Stimulated activated CD4-positive, alpha-beta T cell treated with anti-CD3 and anti-CD28 coated beads, Interleukin-4, amount 100 ng/mL, for 24 hours (primary cell): ENCODE results near the gene ADAMTS2.

ENCODE experiments used
- DNase-seq: peaks from one replicate; pipeline ENCODE4 v3.0.0-alpha.2; 2020

Gene ADAMTS2

DNA sequence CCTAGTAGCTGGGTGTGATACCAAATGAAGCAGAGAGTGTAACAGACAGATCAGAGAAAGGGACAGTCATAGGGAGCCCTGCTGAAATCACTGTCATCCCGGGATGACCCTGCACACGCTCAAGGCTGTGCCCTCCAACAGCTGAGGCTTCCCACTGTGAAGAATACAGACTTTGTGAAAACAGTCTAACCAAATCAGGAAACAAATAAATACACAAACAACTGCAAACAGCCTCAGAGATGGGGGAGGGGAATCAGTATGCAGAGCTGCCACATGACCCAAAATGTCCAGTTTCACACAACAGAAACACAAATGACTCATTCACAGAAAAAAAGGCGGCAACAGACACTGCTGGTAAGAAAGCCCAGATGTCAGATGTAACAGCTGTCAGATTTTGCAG lies 101.9 kb downstream of the ADAMTS2 start:
- DNase-seq: no peak

- no peak for DNase-seq
These were observed 102.6 kb downstream of the ADAMTS2 start for GRCh38 chr5:179242676-179243075.

GRCh38 chr5:179241764-179242370 lies 103.4 kb downstream of the ADAMTS2 start:
- no peak for DNase-seq

DNA sequence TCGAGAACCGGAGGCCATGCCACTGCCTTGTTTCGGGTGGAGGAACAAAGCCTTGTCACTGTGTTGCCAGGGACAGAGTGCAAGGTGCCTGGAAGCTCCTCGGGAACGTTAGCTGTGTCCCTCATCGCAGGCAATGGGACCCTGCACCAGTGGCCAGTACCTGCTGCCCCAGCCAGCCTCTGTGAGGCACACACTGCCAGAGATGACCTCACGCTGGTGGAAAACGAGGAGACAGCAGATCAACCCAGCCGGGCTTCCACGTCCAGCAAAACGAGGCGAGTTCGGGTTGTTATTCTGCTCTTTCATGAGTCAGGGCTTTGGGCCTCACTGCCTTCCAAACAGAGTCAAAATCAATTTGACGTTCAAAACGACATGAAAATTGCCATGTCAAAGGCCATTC lies 104.1 kb downstream of the ADAMTS2 start:
- DNase-seq: no peak

DNA sequence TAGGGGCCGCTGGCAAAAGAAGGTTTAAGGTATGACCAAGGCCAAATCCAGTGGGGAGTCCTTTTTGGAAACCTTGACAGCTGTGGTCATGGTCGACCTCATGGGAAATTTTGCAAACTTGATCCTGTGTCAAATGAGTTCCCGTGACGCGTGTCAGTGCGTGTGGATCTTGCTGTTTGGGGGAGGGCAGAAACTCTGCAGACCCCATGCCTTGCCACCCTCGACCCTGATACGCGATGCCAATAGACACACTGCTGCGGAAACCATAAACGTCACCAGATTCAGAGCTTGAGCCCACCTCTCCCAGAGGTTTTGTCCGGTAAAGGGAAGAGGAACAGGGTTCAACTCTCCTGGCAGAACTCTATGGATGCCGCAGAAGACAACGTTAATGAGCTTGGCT lies 104.7 kb downstream of the ADAMTS2 start:
- DNase-seq: no peak

GRCh38 chr5:179239256-179240135 lies 105.8 kb downstream of the ADAMTS2 start:
- DNase-seq: no peak

DNA sequence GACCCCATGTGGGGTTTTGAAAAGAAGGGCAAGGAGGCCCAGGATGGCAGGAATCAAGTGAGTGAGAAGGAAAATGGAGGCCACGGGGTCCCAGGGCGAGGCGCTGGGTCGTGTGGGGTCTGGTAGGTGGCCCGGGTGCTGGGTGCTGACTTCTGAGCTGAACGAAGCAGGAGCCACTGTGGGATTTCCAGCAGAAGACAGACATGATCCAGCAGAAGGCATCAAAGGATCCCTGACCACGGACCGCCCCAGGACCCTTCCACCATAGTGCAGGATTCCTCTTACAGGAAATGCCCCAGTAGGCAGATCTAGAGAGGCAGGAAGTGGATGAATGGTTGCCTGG lies 106.7 kb downstream of the ADAMTS2 start:
- no peak for DNase-seq

- DNase-seq: no peak
These were observed 107.3 kb downstream of the ADAMTS2 start for GRCh38 chr5:179237770-179238627.

DNA sequence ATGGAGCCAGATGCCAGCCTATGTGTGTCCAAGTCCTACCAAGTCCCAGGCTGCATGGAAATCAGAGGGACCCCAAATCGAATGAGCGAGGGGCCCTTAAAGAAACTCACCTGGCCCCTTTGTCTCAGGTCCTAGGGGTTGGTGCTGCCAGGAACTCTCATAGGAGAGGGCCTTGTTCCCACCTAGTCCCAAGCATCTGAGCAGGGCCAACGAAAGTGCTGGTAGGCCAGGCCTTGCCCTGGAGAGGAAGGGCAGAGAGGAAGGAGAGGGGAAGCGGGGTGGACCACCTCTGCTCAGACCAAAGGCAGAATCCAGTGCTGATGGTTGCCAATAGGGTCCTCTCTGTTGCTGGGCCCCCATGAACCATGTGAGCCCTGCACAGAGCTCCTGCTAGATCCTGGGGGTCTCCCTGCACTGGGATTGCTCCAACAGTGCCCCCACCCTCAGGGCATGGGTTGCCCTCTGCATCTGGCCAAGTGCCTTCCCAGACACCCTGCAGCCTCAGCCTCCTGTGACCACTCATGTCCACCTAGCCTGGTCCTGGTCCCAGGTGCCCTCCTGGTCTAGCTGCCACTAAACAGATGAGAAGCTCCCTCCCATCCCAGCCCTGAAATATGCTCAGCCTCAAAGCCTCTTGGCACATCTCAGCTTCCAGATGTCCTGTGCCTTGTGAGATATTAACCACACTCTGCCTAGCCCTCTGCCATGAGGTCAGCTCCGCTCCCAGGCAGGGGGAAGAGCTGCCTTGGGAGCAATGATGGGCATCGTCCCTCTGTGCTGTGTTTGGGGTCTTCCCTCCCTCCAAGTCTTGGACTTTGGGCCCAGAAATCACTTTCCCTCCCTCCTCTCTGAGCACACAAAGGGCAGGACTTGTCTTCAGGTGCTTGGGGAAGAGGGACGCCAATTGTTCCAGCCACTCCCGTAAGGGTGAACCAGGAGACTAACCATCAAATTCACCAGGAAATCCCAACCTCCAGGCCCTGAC lies 109.6 kb downstream of the ADAMTS2 start:
- DNase-seq: no peak

DNA sequence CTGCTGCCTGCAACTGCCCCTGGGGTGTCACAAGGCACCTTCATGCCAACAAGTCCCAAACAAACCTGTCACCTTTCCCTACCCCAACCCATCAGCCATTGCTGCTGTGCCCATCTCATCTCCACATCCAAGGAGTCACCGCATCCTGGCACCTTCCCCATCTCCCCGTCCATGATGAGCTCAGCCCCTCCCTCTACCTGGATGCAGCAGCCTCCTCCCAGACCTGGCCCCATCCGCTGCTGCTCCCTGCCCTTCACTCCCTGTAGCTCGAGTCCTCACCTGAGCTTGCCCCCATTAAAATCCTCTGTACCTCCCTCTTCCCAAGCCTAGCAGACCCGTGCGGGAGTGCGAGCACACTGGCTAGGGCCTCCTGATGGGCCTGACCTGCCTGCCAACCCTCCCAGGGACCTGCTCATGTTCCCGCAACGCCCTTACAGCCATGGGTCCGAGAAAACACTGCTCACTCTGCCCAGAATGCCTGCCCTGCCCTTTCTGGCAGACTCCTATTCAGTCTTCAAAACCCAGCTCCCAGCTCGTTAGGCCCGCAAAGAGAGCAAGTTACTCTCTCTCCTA lies 110.6 kb downstream of the ADAMTS2 start:
- DNase-seq: no peak

- DNase-seq: no peak
These were observed 111.2 kb downstream of the ADAMTS2 start for GRCh38 chr5:179233909-179234562.

DNA sequence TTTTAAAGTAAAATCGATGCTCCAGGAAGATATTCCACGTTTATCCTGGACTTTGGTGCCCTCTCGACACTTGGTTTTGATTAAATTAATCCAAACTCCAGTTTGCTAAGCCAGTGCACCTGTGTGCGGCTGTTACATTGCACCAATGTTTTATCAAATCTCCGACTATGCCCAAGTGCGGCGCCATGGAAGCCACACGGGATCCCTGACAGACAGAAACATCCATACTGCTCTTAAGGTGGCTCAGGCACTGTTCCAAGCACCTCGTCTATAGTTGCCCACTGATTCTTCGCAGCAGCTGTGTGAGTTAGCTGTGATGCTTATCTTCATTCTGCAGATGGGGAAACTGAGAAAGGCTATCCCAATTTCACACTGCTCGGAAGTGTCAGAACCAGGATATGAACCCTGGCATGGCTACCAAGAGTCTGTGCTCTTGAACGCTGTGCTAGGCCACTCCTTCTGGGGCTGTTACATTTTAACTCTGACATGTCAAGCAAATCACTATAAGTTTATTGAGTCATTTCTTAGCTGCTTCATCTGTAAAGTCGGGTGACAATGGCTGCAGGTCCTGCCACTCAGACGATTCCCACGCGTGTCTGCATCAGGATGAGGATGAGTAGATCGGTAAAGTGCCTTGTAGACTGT lies 113.0 kb downstream of the ADAMTS2 start:
- DNase-seq: no peak

- no peak for DNase-seq
These were observed 114.0 kb downstream of the ADAMTS2 start for GRCh38 chr5:179231309-179231708.

DNA sequence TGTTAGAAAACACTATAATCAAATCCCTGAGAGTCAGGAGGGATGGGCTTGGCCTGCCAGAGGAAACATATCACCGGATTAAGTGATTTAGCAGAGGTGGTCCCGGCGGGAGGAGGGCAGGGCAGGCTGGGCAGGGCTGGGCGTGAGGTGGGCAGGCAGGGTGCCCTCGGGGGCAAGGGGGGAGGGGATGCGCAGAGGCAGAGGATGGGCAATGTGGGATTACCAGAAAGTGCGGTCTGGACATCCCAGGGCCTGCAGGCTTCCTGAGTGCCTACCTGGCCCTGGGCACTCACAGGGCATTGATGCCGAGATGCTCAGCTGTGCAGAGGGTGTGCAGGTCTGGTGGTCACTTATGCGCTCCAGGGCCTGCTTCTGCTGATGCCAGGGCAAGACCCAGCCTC lies 115.2 kb downstream of the ADAMTS2 start:
- no peak for DNase-seq

- no peak for DNase-seq
These were observed 115.9 kb downstream of the ADAMTS2 start for GRCh38 chr5:179229331-179229831.

- DNase-seq: no peak
These were observed 116.7 kb downstream of the ADAMTS2 start for GRCh38 chr5:179228341-179229121.

DNA sequence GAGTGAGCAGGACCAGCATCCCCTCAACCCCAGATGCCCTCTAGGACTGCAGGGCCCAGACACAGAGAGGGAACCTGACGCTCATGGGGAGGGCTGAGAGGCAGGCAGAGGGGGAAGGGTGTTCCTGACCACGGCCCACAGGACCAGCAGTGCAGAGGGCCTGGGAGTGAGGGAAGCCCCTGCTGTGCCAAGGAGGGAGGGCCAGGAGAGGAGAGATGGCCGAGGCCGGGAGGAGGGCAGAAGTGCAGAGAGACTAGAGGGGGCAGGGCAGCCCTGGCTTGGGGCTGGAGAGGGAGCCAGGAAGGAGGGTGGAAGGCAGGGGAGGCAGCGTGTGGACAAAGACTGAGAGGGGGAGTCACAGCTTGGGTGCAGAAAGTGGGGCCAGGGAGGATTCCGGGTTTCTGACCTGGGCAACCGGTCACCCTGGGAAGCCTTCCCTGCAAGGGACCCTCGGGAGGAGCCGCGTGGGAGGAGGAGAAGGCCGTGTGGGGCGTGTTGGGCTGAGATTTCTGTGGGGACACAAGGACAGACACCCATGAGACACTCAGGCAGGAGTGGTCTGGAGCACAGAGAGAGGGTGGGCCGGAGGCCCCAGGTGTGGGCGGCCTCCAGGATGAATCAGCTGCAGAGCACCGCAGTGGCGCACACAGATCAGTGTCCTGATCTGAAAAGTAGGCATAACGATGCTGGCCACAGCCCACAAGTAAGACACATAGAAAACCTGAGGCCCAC lies 117.5 kb downstream of the ADAMTS2 start:
- DNase-seq: no peak

GRCh38 chr5:179227229-179227579 lies 118.1 kb downstream of the ADAMTS2 start:
- DNase-seq: no peak

DNA sequence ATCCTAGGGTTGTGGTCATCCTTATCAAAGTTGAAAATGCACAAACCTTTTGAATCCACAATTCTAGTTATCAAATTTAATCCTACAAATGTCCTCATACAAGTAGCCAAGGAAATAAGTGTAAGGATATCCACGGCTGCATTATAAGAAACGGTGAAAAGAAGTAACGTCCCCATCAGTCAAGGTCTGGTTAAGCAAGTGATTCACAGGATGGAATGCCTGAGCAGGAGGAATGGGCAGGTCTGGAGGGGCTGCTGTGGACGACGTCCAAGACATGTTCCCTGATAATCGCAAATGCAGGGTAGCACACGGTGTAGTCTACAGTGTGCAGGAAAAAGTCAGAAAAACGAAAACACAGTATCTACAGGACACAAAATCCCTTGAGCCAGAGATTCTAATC lies 118.6 kb downstream of the ADAMTS2 start:
- DNase-seq: no peak
